K562 (cell line): ENCODE data around the gene SLC49A3. TPM values are rescaled to one million over a fixed set of nuclear protein-coding genes. Genes with fewer than 3 reads are reported as not detected.

Source experiments
- ATF7 ChIP-seq: fragments of 450-650 bp; IDR thresholded peaks from 2 replicates; pipeline ENCODE4 v1.7.1; 2014; ENCODE audit warnings: mild to moderate bottlenecking, moderate library complexity
- CBFA2T3 ChIP-seq: fragments of 450-650 bp; IDR thresholded peaks from 2 replicates; pipeline ENCODE4 v1.6.1; 2017
- CBFB ChIP-seq: sonication (generic); formaldehyde crosslinking; IDR thresholded peaks from 2 replicates; pipeline ENCODE4 v1.4.0; 2020; ENCODE audit warnings: mild to moderate bottlenecking, missing genetic modification reagents
- CBX3 ChIP-seq, 2 experiments: IDR thresholded peaks; 1 replicate in 1 of 2; 2 replicates in 1 of 2; pipeline ENCODE4 v1.6.1; 2012; ENCODE audit warnings: inconsistent platforms in 2 of 2, low read length in 2 of 2, borderline replicate concordance in 1 of 2, control low read depth in 1 of 2
- E2F6 ChIP-seq, 2 experiments: IDR thresholded peaks; 2 replicates each; pipeline ENCODE4 v1.6.1; 2011; ENCODE audit warnings: borderline replicate concordance in 1 of 2, control low read depth in 1 of 2, low read depth in 1 of 2, low read length in 1 of 2, mild to moderate bottlenecking in 1 of 2, mixed read lengths in 1 of 2, moderate library complexity in 1 of 2; ENCODE audit not compliant: insufficient read depth in 1 of 2, insufficient read length in 1 of 2, poor library complexity in 1 of 2, severe bottlenecking in 1 of 2; ENCODE audit errors: extremely low read depth in 1 of 2
- FIP1L1 ChIP-seq: fragments of 200-400 bp; formaldehyde crosslinking; IDR thresholded peaks from 2 replicates; pipeline ENCODE4 v1.6.1; 2018; ENCODE audit warnings: mild to moderate bottlenecking, low read depth, low read length; ENCODE audit not compliant: poor library complexity, severe bottlenecking
- HBP1 ChIP-seq: fragments of 450-650 bp; formaldehyde crosslinking; IDR thresholded peaks from 2 replicates; pipeline ENCODE4 v1.4.0; 2022; ENCODE audit warnings: missing genetic modification characterization
- ILK ChIP-seq: fragments of 450-650 bp; IDR thresholded peaks from 2 replicates; pipeline ENCODE4 v1.6.1; 2016; ENCODE audit warnings: missing genetic modification characterization, low read depth, mild to moderate bottlenecking, missing compliant biosample characterization, moderate library complexity, borderline replicate concordance
- KLF13 ChIP-seq: fragments of 450-650 bp; IDR thresholded peaks from 2 replicates; pipeline ENCODE4 v1.6.1; 2016; ENCODE audit warnings: missing genetic modification characterization, low read depth, mild to moderate bottlenecking, missing compliant biosample characterization, moderate library complexity, borderline replicate concordance
- MAX ChIP-seq: sonication (generic); formaldehyde crosslinking; IDR thresholded peaks from 2 replicates; pipeline ENCODE4 v1.9.0; 2022; ENCODE audit warnings: mild to moderate bottlenecking, missing genetic modification reagents
- MEF2A ChIP-seq: IDR thresholded peaks from 2 replicates; pipeline ENCODE4 v1.6.1; 2011; ENCODE audit warnings: low read depth, mild to moderate bottlenecking, low read length, moderate library complexity; ENCODE audit not compliant: control insufficient read depth
- SREBF1 ChIP-seq: fragments of 150-350 bp; IDR thresholded peaks from 2 replicates; pipeline ENCODE4 v1.6.1; 2014; ENCODE audit warnings: antibody characterized with exemption, low read depth, low read length, borderline replicate concordance
- SRF ChIP-seq, 2 experiments: fragments of 250-450, 450-650 bp in 1 of 2; sonication (Bioruptor Pico) in 1 of 2; sonication (generic) in 1 of 2; formaldehyde crosslinking; IDR thresholded peaks; 2 replicates each; pipeline versions ENCODE4 v1.5.0 to v1.5.1; 2020 to 2022; ENCODE audit warnings: mild to moderate bottlenecking in 1 of 2, missing genetic modification reagents in 1 of 2
- TCF7L2 ChIP-seq: fragments of 150-350 bp; IDR thresholded peaks from 2 replicates; pipeline ENCODE4 v1.6.1; 2016; ENCODE audit warnings: low read depth, mild to moderate bottlenecking, low read length, moderate library complexity
- XRCC3 ChIP-seq: fragments of 450-650 bp; IDR thresholded peaks from 2 replicates; pipeline ENCODE4 v1.6.1; 2017; ENCODE audit warnings: mild to moderate bottlenecking, moderate library complexity
- ZBTB43 ChIP-seq: sonication (generic); formaldehyde crosslinking; IDR thresholded peaks from 2 replicates; pipeline ENCODE4 v1.8.0; 2023; ENCODE audit warnings: mild to moderate bottlenecking, missing genetic modification reagents
- ZBTB49 ChIP-seq: sonication (generic); formaldehyde crosslinking; IDR thresholded peaks from 2 replicates; pipeline ENCODE4 v1.8.0; 2022; ENCODE audit warnings: missing genetic modification reagents, mild to moderate bottlenecking, borderline replicate concordance
- ZNF282 ChIP-seq: sonication (generic); formaldehyde crosslinking; IDR thresholded peaks from 2 replicates; pipeline ENCODE4 v1.8.1; 2023; ENCODE audit warnings: missing genetic modification reagents
- ZNF444 ChIP-seq: fragments of 250-450 bp; sonication (Bioruptor Pico); IDR thresholded peaks from 2 replicates; pipeline ENCODE4 v1.4.0; 2020; ENCODE audit warnings: mild to moderate bottlenecking, moderate library complexity
- polyA plus RNA-seq, 8 experiments: library from polyadenylated mRNA; depleted of rRNA in 4 of 8; stranded (reverse) in 5 of 8; unstranded in 3 of 8; fragments of >200 nt; fragmentation: Nextera tagmentation in 2 of 8; fragmentation: Illumina TruSeq in 1 of 8; extraction: Ambion mirVana in 2 of 8; extraction: Trizol in 1 of 8; gene quantifications; 2 replicates each; pipeline versions ENCODE4 v1.2.1 to v1.2.3, GENCODE V29; 2011 to 2014; ENCODE audit warnings: inconsistent platforms in 1 of 8, missing spikeins in 1 of 8
- total RNA-seq, 7 experiments: library from RNA; depleted of rRNA in 6 of 7; stranded (reverse); fragments of >200 nt in 6 of 7; fragmentation: Illumina TruSeq in 2 of 7; extraction: Trizol in 2 of 7; gene quantifications; 2 replicates each; pipeline versions ENCODE4 v1.2.1 to v1.2.3, GENCODE V29; 2011 to 2021; ENCODE audit warnings: low replicate concordance in 1 of 7

SLC49A3 gene
- total and polyA plus RNA-seq, 9 of the 15 experiments (the other 6 are each of a cell fraction or from before 2014, with no cell fraction given): 0.24 to 0.41 TPM; not detected in 7

GRCh38 chr4:687048-687970, 1.6 kb downstream of the SLC49A3 start (continued):
- TF ChIP-seq ZNF282 (CRISPR knock-in tag) (0 out of 2 replicates have a peak, but pooled peaks have one; percentile 54), FIP1L1 (no peak), ATF7 (peak; percentile 69), MEF2A (no peak), KLF13 (tag) (no peak), ZNF444 (CRISPR knock-in tag) (no peak), HBP1 (no peak), TCF7L2 (no peak), E2F6 (IDR thresholded peaks at IDR 0.05; ENCODE audit: borderline replicate concordance in 1 of 2, extremely low read depth in 1 of 2, insufficient read depth in 1 of 2, insufficient read length in 1 of 2, low read depth in 1 of 2, low read length in 1 of 2, poor library complexity in 1 of 2, severe bottlenecking in 1 of 2) (peak in 1 of 2 experiments; percentile 27), SREBF1 (no peak), CBFA2T3 (no peak; the same call in 1 of the 2 replicates), XRCC3 (no peak), SRF (CRISPR knock-in tag; IDR thresholded peaks at IDR 0.05) (peak in 1 of 2 experiments; percentile 78; a peak in 2 of 4 replicates), ZBTB43 (CRISPR knock-in tag) (no peak), ZBTB49 (CRISPR knock-in tag) (no peak), MAX (CRISPR knock-in tag) (peak; percentile 83), ILK (tag) (no peak), CBX3 (IDR thresholded peaks at IDR 0.05; ENCODE audit: borderline replicate concordance in 1 of 2, low read length in 2 of 2) (peak in 1 of 2 experiments; percentile 20; a peak in 1 of 3 replicates), CBFB (CRISPR knock-in tag) (peak; percentile 27; the same call in 1 of the 2 replicates)
